ENCODE data around the gene SPEM2.

DNA sequence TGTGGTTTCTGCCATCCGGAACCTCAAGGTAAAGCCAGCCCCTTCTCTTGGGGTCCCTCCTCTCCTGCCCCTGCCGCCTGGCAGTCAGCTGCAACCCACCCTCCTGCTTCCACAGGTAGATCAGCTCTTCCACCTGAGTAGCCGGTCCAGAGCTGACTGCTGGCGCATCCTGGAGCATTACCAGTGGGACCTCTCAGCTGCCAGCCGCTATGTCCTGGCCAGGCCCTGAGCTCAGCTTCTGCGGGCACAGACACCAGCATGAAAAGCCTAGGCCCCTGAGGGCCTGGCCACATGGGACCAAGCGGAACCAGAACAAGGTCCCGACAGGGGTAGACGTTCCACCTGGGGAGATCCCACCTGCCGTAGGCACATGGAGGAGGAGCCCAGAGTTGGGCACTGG, 36.6 kb upstream of the SPEM2 start:
- TF ChIP-seq, protein P1, sequence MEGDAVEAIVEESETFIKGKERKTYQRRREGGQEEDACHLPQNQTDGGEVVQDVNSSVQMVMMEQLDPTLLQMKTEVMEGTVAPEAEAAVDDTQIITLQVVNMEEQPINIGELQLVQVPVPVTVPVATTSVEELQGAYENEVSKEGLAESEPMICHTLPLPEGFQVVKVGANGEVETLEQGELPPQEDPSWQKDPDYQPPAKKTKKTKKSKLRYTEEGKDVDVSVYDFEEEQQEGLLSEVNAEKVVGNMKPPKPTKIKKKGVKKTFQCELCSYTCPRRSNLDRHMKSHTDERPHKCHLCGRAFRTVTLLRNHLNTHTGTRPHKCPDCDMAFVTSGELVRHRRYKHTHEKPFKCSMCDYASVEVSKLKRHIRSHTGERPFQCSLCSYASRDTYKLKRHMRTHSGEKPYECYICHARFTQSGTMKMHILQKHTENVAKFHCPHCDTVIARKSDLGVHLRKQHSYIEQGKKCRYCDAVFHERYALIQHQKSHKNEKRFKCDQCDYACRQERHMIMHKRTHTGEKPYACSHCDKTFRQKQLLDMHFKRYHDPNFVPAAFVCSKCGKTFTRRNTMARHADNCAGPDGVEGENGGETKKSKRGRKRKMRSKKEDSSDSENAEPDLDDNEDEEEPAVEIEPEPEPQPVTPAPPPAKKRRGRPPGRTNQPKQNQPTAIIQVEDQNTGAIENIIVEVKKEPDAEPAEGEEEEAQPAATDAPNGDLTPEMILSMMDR (IDR thresholded peaks at IDR 0.05): no peak
- TF ChIP-seq POLR2A (IDR thresholded peaks at IDR 0.05): no peak
